HG03066 (cell line): ENCODE results near the gene MCAT.

Experiments
- ATAC-seq: cut with Tn5 transposase; IDR thresholded peaks from one replicate; pipeline ENCODE4 v1.9.1; 2021; ENCODE audit warnings: low read depth; ENCODE audit not compliant: unreplicated experiment

The MCAT gene

DNA sequence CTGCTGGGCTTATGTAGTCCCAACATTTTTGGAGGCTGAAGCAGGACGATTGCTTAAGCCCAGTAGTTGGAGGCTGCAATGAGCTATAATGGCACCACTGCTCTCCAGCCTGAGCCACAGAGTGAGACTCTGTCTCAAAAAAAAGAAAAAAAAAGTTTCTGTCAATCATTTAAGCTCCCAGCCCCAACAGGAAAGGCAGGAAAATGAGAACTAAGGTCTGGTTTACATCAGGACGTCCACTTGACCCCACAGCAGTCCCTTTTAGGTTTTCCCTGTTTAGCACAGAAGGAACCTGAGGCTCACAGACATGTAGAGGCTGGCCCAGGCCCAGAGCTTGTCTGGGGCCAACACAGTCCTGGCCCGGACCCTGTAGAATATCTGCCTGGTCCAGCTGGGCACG, 44.8 kb downstream of the MCAT start:
- ATAC-seq: no peak

DNA sequence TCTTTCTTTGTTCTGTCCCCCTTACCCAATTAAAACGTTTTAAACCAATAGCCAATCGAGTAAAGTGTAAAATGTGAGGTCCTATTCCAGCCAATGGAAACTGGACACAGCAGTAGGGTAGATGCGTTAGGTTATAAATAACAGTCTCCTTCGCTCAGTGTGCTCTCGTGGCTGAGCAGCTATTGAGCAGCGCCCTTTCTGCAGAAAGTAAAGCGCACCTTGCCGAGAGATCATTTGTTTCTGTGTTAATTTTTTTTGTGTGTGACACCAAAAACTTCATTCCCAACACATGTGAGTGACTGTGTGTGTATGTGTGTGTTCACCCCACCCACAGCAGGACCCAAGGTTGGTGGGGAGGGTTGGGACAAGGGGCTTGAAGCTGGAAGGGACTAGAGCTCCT, 46.8 kb downstream of the MCAT start:
- no peak for ATAC-seq

- ATAC-seq: no peak
Measured at GRCh38 chr22:43094551-43094950, 48.6 kb downstream of the MCAT start.

DNA sequence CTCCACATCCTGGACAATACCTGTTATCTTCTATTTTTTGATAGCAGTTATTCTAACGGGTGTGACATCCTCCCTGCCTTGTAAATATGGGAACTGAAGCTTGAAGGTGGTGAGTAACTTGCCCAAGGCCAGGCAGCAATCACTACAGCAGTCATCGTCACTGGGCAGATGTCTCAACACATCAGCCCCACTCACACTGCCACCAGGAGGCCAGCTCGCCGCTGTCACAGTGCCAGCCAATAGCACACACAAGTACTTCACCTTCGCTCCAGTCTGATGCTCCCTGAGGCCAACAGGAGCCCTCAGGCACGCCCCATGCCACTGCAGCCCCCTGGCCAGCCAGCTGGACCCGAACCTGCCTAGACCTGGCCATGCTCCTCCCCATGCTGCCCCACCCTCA, 49.1 kb downstream of the MCAT start:
- no peak for ATAC-seq

- no peak for ATAC-seq
Measured at GRCh38 chr22:43092085-43092484, 51.1 kb downstream of the MCAT start.

DNA sequence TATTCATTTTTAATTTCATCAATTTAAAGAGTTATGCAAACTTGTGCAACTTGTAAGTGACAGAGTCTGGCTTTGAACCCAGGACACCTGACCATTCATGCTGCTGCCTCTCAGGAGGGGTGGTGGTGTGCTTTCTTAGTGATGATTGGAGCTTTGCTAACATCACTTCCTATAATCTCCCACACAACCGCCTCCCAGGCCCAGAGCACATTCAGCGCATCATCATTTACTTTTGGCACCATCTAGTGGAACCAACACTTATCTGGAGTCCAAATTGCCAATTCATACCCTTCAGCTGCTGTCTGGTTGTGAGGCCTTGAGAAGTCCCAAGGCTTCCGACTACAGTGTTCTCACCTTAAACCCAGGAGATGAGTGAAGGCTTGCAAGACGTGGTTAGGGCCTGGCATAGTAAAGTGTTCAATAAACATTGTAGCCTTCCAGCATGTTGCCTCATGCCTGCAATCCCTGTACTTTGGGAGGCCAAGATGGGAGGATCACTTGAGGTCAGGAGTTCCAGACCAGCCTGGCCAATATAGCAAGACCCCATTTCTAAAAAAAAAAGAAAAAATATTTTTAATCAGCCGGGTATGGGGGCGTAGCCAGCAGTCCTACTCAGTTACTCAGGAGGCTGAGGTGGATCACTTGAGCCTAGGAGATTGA, 52.9 kb downstream of the MCAT start:
- no peak for ATAC-seq

DNA sequence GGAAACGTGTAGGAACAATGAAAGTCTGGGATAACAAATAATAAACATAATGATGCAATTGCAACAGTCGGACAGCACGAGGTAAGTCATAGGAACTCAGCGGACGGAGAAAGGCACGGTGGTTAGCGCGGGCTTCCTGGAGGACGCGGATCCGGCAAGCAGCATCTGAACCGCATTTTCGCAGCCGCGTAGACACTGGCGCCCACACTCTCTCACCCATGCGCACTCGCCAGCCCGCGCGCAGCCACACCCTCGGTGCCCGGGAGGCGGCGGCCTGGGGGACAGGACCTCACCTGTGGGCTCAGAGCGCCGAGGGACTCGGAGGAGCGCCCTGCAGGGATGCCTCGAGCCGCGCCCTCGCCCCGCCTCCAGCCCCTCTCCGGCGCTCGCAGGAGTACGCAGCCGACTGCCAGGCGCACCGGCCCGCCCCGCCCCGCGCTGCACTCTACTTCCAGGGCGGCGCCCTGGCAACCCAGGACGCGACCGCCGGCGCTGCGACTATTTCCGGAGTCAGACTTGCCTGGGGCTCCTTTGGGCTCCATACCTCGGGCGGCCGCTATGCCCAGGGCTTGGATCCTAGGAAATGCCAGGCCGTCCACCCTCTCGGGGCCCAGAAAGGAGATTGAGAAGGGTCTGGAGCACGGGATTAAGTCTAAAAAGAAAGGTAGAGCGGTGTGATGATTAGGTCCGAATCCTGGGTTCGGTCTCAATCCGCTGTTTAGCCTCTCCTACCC, 54.0 kb downstream of the MCAT start, which contains the start of gene TTLL1:
TSS of gene TTLL1 (minus strand) at position 408 of the 734 bp plus-strand sequence. CDS start 13,805 bp downstream, outside the sequence.
- peak; percentile 75 for ATAC-seq

- ATAC-seq: no peak
Measured at GRCh38 chr22:43088627-43088983, 54.6 kb downstream of the MCAT start.

- no peak for ATAC-seq
Measured at GRCh38 chr22:43085658-43086606, 57.3 kb downstream of the MCAT start.
